ENCODE results near the gene AUTS2.

- no peak for TF ChIP-seq CBFB (CRISPR knock-in tag; IDR thresholded peaks at IDR 0.05; ENCODE audit: low read depth)
- TF ChIP-seq, protein P1, sequence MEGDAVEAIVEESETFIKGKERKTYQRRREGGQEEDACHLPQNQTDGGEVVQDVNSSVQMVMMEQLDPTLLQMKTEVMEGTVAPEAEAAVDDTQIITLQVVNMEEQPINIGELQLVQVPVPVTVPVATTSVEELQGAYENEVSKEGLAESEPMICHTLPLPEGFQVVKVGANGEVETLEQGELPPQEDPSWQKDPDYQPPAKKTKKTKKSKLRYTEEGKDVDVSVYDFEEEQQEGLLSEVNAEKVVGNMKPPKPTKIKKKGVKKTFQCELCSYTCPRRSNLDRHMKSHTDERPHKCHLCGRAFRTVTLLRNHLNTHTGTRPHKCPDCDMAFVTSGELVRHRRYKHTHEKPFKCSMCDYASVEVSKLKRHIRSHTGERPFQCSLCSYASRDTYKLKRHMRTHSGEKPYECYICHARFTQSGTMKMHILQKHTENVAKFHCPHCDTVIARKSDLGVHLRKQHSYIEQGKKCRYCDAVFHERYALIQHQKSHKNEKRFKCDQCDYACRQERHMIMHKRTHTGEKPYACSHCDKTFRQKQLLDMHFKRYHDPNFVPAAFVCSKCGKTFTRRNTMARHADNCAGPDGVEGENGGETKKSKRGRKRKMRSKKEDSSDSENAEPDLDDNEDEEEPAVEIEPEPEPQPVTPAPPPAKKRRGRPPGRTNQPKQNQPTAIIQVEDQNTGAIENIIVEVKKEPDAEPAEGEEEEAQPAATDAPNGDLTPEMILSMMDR (IDR thresholded peaks at IDR 0.05), result no peak
- no peak for TF ChIP-seq SP1 (CRISPR knock-in tag; conservative IDR thresholded peaks at IDR 0.05)
Measured at GRCh38 chr7:70229242-70229641, 631.0 kb downstream of the AUTS2 start.
